H1 (cell line): ENCODE results near the gene SLC8A1. TPM values are rescaled to one million over a fixed set of nuclear protein-coding genes. Genes with fewer than 3 reads are reported as not detected.

Source experiments
- CTCF ChIA-PET: fragments of 300-600 bp; sonication (Branson Sonifier 250); formaldehyde crosslinking; loops from one replicate; lab custom pipeline; 2021; ENCODE audit not compliant: partially characterized antibody; lab: Charles Lee
- POLR2A ChIA-PET: fragments of 300-600 bp; sonication (Branson Sonifier 250); formaldehyde crosslinking; loops from one replicate; lab custom pipeline; 2021; ENCODE audit warnings: inconsistent platforms; ENCODE audit not compliant: partially characterized antibody; lab: Charles Lee
- DNase-seq, 2 experiments: peaks; one replicate each; pipeline versions ENCODE4 v3.0.0 to v3.0.0-alpha.2; 2010 to 2022; ENCODE audit warnings: low spot score in 2 of 2, low read depth in 1 of 2, mixed read lengths in 1 of 2
- FAIRE-seq: peaks from 2 replicates; lab custom pipeline; 2011; peaks lifted over from hg19 to GRCh38; lab: Jason Lieb, UNC
- H2AFZ ChIP-seq: 2 replicates; pipeline ENCODE4 v1.8.1; 2012; ENCODE audit warnings: low read length, inconsistent platforms
- H2AK5ac ChIP-seq: 2 replicates; pipeline ENCODE4 v1.6.1; 2013; ENCODE audit warnings: low read depth, low read length
- H2BK120ac ChIP-seq: replicated peaks from 2 replicates; pipeline ENCODE3; 2013; ENCODE audit warnings: low read depth, low read length, inconsistent platforms
- H2BK12ac ChIP-seq: 2 replicates; pipeline ENCODE4 v1.6.1; 2013; ENCODE audit warnings: low read depth, low read length
- H2BK15ac ChIP-seq: 2 replicates; pipeline ENCODE4 v1.6.1; 2013; ENCODE audit warnings: low read length
- H2BK20ac ChIP-seq: 2 replicates; pipeline ENCODE4 v1.6.1; 2013; ENCODE audit warnings: low read length
- H2BK5ac ChIP-seq: 2 replicates; pipeline ENCODE4 v1.6.1; 2013; ENCODE audit warnings: low read depth, low read length
- H3K14ac ChIP-seq: 2 replicates; pipeline ENCODE4 v1.6.1; 2013; ENCODE audit warnings: inconsistent platforms; ENCODE audit not compliant: insufficient read length
- H3K18ac ChIP-seq: 2 replicates; pipeline ENCODE4 v1.6.1; 2013; ENCODE audit warnings: low read length; ENCODE audit errors: extremely low read depth
- H3K23ac ChIP-seq: 2 replicates; pipeline ENCODE4 v1.6.1; 2013; ENCODE audit warnings: inconsistent platforms; ENCODE audit not compliant: insufficient read length
- H3K23me2 ChIP-seq: 2 replicates; pipeline ENCODE4 v1.6.1; 2013; ENCODE audit warnings: low read depth, low read length
- H3K27ac ChIP-seq: 2 replicates; pipeline ENCODE4 v1.6.1; 2011; ENCODE audit warnings: low read depth, low read length, inconsistent platforms
- H3K27me3 ChIP-seq, 4 experiments: replicated peaks in 1 of 4; 1 replicate in 1 of 4; 2 replicates in 3 of 4; pipeline versions ENCODE4 v1.6.1 to v1.8.1; 2011 to 2013; ENCODE audit warnings: low read length in 3 of 4, mild to moderate bottlenecking in 3 of 4, inconsistent platforms in 2 of 4, mixed read lengths in 2 of 4, moderate library complexity in 1 of 4; ENCODE audit not compliant: control insufficient read depth in 3 of 4, insufficient read depth in 3 of 4; ENCODE audit errors: extremely low read depth in 1 of 4
- H3K36me3 ChIP-seq, 4 experiments: 2 replicates each; pipeline versions ENCODE4 v1.6.1 to v1.8.1; 2011 to 2013; ENCODE audit warnings: mild to moderate bottlenecking in 4 of 4, low read length in 3 of 4, moderate library complexity in 2 of 4, control low read depth in 1 of 4, inconsistent platforms in 1 of 4; ENCODE audit not compliant: insufficient read depth in 4 of 4, control insufficient read depth in 2 of 4
- H3K4ac ChIP-seq: replicated peaks from 2 replicates; pipeline ENCODE3; 2013; ENCODE audit warnings: low read length, low read depth, mixed read lengths, inconsistent platforms; ENCODE audit not compliant: insufficient read length
- H3K4me1 ChIP-seq, 4 experiments: replicated peaks in 1 of 4; 1 replicate in 1 of 4; 2 replicates in 3 of 4; pipeline versions ENCODE4 v1.6.1 to v1.8.1; 2011 to 2013; ENCODE audit warnings: low read length in 3 of 4, inconsistent platforms in 2 of 4, mixed read lengths in 1 of 4; ENCODE audit not compliant: insufficient read depth in 4 of 4, control insufficient read depth in 3 of 4
- H3K4me2 ChIP-seq, 2 experiments: 2 replicates each; pipeline versions ENCODE4 v1.6.1 to v1.8.1; 2011 to 2013; ENCODE audit warnings: low read depth in 2 of 2, low read length in 2 of 2, control low read depth in 1 of 2, inconsistent platforms in 1 of 2, mild to moderate bottlenecking in 1 of 2; ENCODE audit not compliant: insufficient read depth in 1 of 2
- H3K4me3 ChIP-seq, 4 experiments: fragments of 200-600, 300-600 bp in 1 of 4; sonication (generic), shearing (Covaris generic), sonication (Bioruptor Twin) in 1 of 4; 2 replicates each; pipeline versions ENCODE4 v1.5.1 to v1.8.1; 2011 to 2016; ENCODE audit warnings: low read length in 4 of 4, low read depth in 3 of 4, control low read depth in 2 of 4, inconsistent platforms in 2 of 4, mild to moderate bottlenecking in 2 of 4, mixed read lengths in 1 of 4, moderate library complexity in 1 of 4; ENCODE audit not compliant: insufficient read depth in 2 of 4; ENCODE audit errors: extremely low read depth in 1 of 4
- H3K56ac ChIP-seq: replicated peaks from 2 replicates; pipeline ENCODE3; 2013; ENCODE audit warnings: low read depth, mild to moderate bottlenecking, mixed read lengths, low read length, inconsistent platforms; ENCODE audit not compliant: insufficient read length
- H3K79me1 ChIP-seq: 2 replicates; pipeline ENCODE4 v1.6.1; 2013; ENCODE audit warnings: low read depth, low read length, control low read depth
- H3K79me2 ChIP-seq, 2 experiments: 2 replicates each; pipeline versions ENCODE4 v1.6.1 to v1.8.1; 2012 to 2013; ENCODE audit warnings: low read length in 2 of 2, mild to moderate bottlenecking in 2 of 2, inconsistent platforms in 1 of 2; ENCODE audit not compliant: insufficient read depth in 2 of 2, control insufficient read depth in 1 of 2
- H3K9ac ChIP-seq, 4 experiments: replicated peaks in 1 of 4; 1 replicate in 1 of 4; 2 replicates in 3 of 4; pipeline versions ENCODE4 v1.6.1 to v1.8.1; 2011 to 2013; ENCODE audit warnings: low read depth in 3 of 4, low read length in 3 of 4, control low read depth in 2 of 4, mild to moderate bottlenecking in 2 of 4, moderate library complexity in 2 of 4, inconsistent platforms in 1 of 4; ENCODE audit errors: extremely low read depth in 1 of 4
- H3K9me3 ChIP-seq, 2 experiments: 2 replicates each; pipeline versions ENCODE4 v1.6.1 to v1.8.1; 2012 to 2013; ENCODE audit warnings: mild to moderate bottlenecking in 2 of 2, moderate library complexity in 2 of 2, control low read depth in 1 of 2, inconsistent platforms in 1 of 2, low read depth in 1 of 2, low read length in 1 of 2, mixed read lengths in 1 of 2; ENCODE audit not compliant: insufficient read depth in 2 of 2
- H4K20me1 ChIP-seq, 2 experiments: replicated peaks in 1 of 2; 2 replicates each; pipeline versions ENCODE3 to v1.8.1; 2011 to 2013; ENCODE audit warnings: inconsistent platforms in 2 of 2, low read length in 2 of 2, mild to moderate bottlenecking in 1 of 2; ENCODE audit not compliant: insufficient read depth in 2 of 2, control insufficient read depth in 1 of 2
- H4K5ac ChIP-seq: 2 replicates; pipeline ENCODE4 v1.6.1; 2013; ENCODE audit warnings: low read length, low read depth, mixed read lengths, inconsistent platforms; ENCODE audit not compliant: insufficient read length
- H4K8ac ChIP-seq: 2 replicates; pipeline ENCODE4 v1.8.0; 2013; ENCODE audit warnings: mild to moderate bottlenecking, moderate library complexity, low read length, inconsistent platforms; ENCODE audit not compliant: insufficient read depth; ENCODE audit errors: extremely low read depth
- H4K91ac ChIP-seq: replicated peaks from 2 replicates; pipeline ENCODE3; 2013; ENCODE audit warnings: low read length, mixed read lengths, inconsistent platforms; ENCODE audit not compliant: insufficient read length
- ASH2L ChIP-seq: fragments of 200-600, 300-600 bp; sonication (generic); IDR thresholded peaks from one replicate; pipeline ENCODE4 v1.7.1; 2017; ENCODE audit warnings: low read length
- CBX8 ChIP-seq: fragments of 300-800, 300-1000 bp; sonication (generic); IDR thresholded peaks from 2 replicates; pipeline ENCODE4 v1.7.1; 2016; ENCODE audit warnings: low read depth, low read length, borderline replicate concordance
- CEBPB ChIP-seq: IDR thresholded peaks from 2 replicates; pipeline ENCODE4 v1.6.1; 2012; ENCODE audit warnings: low read depth, low read length
- CTBP2 ChIP-seq: IDR thresholded peaks from 2 replicates; pipeline ENCODE4 v1.7.0; 2011; ENCODE audit warnings: borderline replicate concordance, mild to moderate bottlenecking, moderate library complexity, mixed read lengths, low read length; ENCODE audit not compliant: insufficient read depth, insufficient read length
- E2F6 ChIP-seq: IDR thresholded peaks from 2 replicates; pipeline ENCODE4 v1.6.1; 2012; ENCODE audit warnings: inconsistent platforms
- JUN ChIP-seq: IDR thresholded peaks from 2 replicates; pipeline ENCODE4 v1.6.1; 2011; ENCODE audit warnings: low read depth, mild to moderate bottlenecking, improper control_type of control experiment, low read length
- JUND ChIP-seq: IDR thresholded peaks from 2 replicates; pipeline ENCODE4 v1.6.1; 2011; ENCODE audit warnings: mild to moderate bottlenecking, improper control_type of control experiment, low read length
- KDM5A ChIP-seq: fragments of 200-600 bp; IDR thresholded peaks from 2 replicates; pipeline ENCODE4 v1.7.1; 2012; ENCODE audit warnings: mild to moderate bottlenecking, low read length, inconsistent platforms, mixed read lengths
- MAX ChIP-seq: IDR thresholded peaks from 2 replicates; pipeline ENCODE4 v1.6.1; 2012; ENCODE audit warnings: inconsistent platforms
- POU5F1 ChIP-seq: IDR thresholded peaks from 2 replicates; pipeline ENCODE4 v1.6.1; 2011; ENCODE audit warnings: low read depth, mild to moderate bottlenecking, low read length, moderate library complexity
- RAD21 ChIP-seq, 2 experiments: IDR thresholded peaks in 1 of 2; conservative IDR thresholded peaks in 1 of 2; 2 replicates each; pipeline ENCODE4 v1.6.1; 2011; ENCODE audit warnings: low read depth in 2 of 2, low read length in 2 of 2, improper control_type of control experiment in 1 of 2, inconsistent platforms in 1 of 2, mild to moderate bottlenecking in 1 of 2, moderate library complexity in 1 of 2
- SP2 ChIP-seq: IDR thresholded peaks from 2 replicates; pipeline ENCODE4 v1.6.1; 2012; ENCODE audit warnings: mild to moderate bottlenecking, low read length, inconsistent platforms
- SP4 ChIP-seq: IDR thresholded peaks from 2 replicates; pipeline ENCODE4 v1.6.1; 2012; ENCODE audit warnings: low read length, inconsistent platforms
- TBP ChIP-seq: IDR thresholded peaks from 2 replicates; pipeline ENCODE4 v1.6.1; 2011; ENCODE audit warnings: low read depth, low read length, improper control_type of control experiment
- TEAD4 ChIP-seq: IDR thresholded peaks from 2 replicates; pipeline ENCODE4 v1.6.1; 2012; ENCODE audit warnings: low read depth, low read length, inconsistent platforms, mixed read lengths
- WGBS, 2 experiments: shearing (Covaris generic) in 1 of 2; methylation state at CpG; one replicate each; pipeline versions ENCODE4 v1.1.6 to v1.1.7; 2013 to 2015; ENCODE audit warnings: low lambda C conversion rate in 2 of 2, mixed read lengths in 2 of 2, inconsistent platforms in 1 of 2, low coverage in 1 of 2, missing lambda C conversion rate in 1 of 2; ENCODE audit not compliant: insufficient replicate concordance in 2 of 2, insufficient coverage in 1 of 2, insufficient read length in 1 of 2; ENCODE audit errors: extremely low coverage in 1 of 2, missing lambda C conversion rate in 1 of 2; 5-methylcytosine and 5-hydroxymethylcytosine counted together
- polyA plus RNA-seq, 7 experiments: library from polyadenylated mRNA; depleted of rRNA in 3 of 7; stranded (reverse) in 5 of 7; unstranded in 2 of 7; fragments of >200 nt in 5 of 7; fragments of 200-250 nt in 2 of 7; gene quantifications; 1 replicate in 5 of 7; 2 replicates in 1 of 7; 4 replicates in 1 of 7; pipeline versions ENCODE4 v1.2.1 to v1.2.3, GENCODE V29; 2011 to 2013; ENCODE audit warnings: missing spikeins in 2 of 7, mixed read lengths in 2 of 7
- total RNA-seq: library from RNA; stranded (reverse); fragmentation: NEBNext Ultra II Directional; extraction: Animal tissue kit (Norgen Biotek cat#: 25700); gene quantifications from 2 replicates; pipeline ENCODE4 v1.2.1, GENCODE V29; 2021

SLC8A1 gene
- total and polyA plus RNA-seq, 2 of the 8 experiments (the other 6 are each of a cell fraction or from before 2014, with no cell fraction given) = 0.68 to 3.6 TPM

- H3K14ac ChIP-seq = no peak overlapping the region
- no peak overlapping the region for H2BK20ac ChIP-seq
- H4K20me1 ChIP-seq = no peaks in the 10 kb centered on the region
- no peaks in the 10 kb centered on the region for H3K79me1 ChIP-seq
- H3K23ac ChIP-seq = no peak overlapping the region
- H4K91ac ChIP-seq = no peak overlapping the region
- H3K9me3 ChIP-seq = no peaks in the 10 kb centered on the region
- no peak overlapping the region for H3K4ac ChIP-seq
- FAIRE-seq = no peak
- no peak overlapping the region for H3K56ac ChIP-seq
- no peak overlapping the region for H2AFZ ChIP-seq
- no peak overlapping the region for H4K8ac ChIP-seq
- H3K79me2 ChIP-seq = no peaks in the 10 kb centered on the region
- H2AK5ac ChIP-seq = no peak overlapping the region
- H3K4me2 ChIP-seq = no peak overlapping the region
- no peak overlapping the region for H2BK120ac ChIP-seq
- no peak overlapping the region for H3K4me3 ChIP-seq
- POLR2A ChIA-PET = no interaction called here
- H3K27ac ChIP-seq = no peak overlapping the region
- H3K36me3 ChIP-seq = no peaks in the 10 kb centered on the region
- H2BK5ac ChIP-seq = no peak overlapping the region
- WGBS, 2 experiments = 92% methylated on average over 1 of the region's 1 CpG; no CpG with 5 or more reads in 1 of the 2 experiments
- peaks cover 0 to 7% (median 0%) of the 10 kb centered on the region in 4 experiments; a peak in 1 of 7 replicates for H3K4me1 ChIP-seq
- no peaks in the 10 kb centered on the region for H3K23me2 ChIP-seq
- DNase-seq = no peak
- no peak overlapping the region for H4K5ac ChIP-seq
- H3K27me3 ChIP-seq = no peaks in the 10 kb centered on the region
- CTCF ChIA-PET = no interaction called here
- H2BK12ac ChIP-seq = no peak overlapping the region
- no peak overlapping the region for H3K18ac ChIP-seq
- no peak overlapping the region for H2BK15ac ChIP-seq
- H3K9ac ChIP-seq = no peak overlapping the region
- TF ChIP-seq POU5F1 (no peak), E2F6 (no peak), ASH2L (no peak), SP2 (no peak), CBX8 (no peak), CEBPB (no peak), JUND (no peak), JUN (no peak), RAD21 (IDR thresholded peaks at IDR 0.05 in 1 of 2, conservative IDR thresholded peaks at IDR 0.05 in 1 of 2; ENCODE audit: low read depth in 2 of 2, low read length in 2 of 2) (no peak), TBP (no peak), TEAD4 (no peak), SP4 (no peak), CTBP2 (no peak), MAX (no peak), KDM5A (no peak)
Measured at GRCh38 chr2:40373111-40373510, 78.8 kb downstream of the SLC8A1 start.
